HG03064 (cell line): ENCODE results near the gene SHISA8.

ENCODE experiments used
- ATAC-seq: cut with Tn5 transposase; IDR thresholded peaks from one replicate; pipeline ENCODE4 v1.9.1; 2021; ENCODE audit warnings: low read depth; ENCODE audit not compliant: unreplicated experiment

The SHISA8 gene

GRCh38 chr22:41915786-41916493 lies 1.1 kb upstream of the SHISA8 start:
- no peak for ATAC-seq

- ATAC-seq, result no peak
Measured at GRCh38 chr22:41914611-41915034, 251 bp downstream of the SHISA8 start.

DNA sequence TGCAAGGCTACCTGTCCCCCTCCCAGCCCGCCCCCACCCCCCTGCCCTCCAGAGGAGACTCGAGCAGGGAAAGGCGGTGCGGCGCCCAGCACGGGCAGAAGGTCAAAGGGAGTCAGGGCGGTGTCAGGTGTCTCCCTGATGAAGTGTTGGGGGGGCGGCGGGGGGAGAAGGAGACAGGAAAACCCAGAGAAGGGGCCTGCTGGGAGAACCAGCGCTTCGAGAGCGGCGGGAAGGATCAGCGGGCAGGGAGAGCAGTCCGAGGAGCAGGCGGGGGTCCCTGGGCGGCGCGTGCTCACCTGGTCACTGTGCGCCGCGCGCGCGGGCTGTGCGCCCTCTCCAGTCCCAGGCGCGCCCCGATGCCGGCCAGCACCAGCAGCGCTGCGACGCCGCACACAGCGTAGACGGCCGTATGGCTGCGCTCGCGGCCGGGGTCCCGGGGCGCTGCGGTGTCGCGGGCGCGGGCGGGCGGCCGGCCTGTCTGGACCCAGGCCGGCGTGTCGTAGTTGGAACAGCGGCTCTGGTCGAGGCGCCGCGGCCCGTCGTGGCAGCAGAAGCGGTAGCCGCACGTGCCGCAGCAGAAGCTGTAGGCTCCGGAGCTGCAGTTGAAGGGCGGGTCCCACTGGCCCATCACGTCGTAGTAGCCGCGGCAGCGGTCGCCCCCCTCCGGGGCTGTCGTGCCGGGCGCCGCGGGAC lies 886 bp downstream of the SHISA8 start:
- no peak for ATAC-seq

DNA sequence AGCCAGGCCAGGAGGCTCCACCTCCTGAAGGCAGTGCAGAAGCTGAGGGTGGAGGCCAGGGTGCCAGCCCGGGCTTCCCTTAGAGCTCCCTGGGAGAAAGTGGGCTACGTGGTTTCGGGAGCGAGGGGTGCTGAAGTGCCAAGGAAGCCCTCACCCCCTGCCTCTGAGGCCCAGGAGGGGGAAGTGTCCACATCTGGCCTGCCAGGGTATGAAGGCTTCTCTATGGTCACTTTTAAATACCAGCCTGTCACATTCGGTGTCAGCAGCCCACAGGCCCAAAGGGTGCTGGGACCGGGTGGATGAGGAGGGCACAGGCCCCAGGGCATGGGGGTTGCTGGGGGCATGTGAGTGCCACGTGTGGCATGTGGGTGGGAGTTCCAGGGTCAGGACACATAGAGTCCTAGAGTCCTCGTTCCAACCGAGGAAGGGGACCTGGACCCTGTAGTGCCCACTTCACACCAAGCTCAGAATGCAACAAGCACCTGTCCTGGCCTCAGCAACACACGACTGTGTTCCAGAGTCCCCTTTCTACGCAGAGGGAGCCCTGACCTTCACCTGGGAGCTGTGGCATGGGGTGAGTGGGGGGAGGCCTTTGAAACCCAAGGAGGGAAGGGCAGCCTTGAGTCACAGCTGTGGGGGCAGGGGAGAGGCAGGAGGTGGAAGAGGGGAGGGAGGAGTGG lies 1.7 kb downstream of the SHISA8 start:
- no peak for ATAC-seq

DNA sequence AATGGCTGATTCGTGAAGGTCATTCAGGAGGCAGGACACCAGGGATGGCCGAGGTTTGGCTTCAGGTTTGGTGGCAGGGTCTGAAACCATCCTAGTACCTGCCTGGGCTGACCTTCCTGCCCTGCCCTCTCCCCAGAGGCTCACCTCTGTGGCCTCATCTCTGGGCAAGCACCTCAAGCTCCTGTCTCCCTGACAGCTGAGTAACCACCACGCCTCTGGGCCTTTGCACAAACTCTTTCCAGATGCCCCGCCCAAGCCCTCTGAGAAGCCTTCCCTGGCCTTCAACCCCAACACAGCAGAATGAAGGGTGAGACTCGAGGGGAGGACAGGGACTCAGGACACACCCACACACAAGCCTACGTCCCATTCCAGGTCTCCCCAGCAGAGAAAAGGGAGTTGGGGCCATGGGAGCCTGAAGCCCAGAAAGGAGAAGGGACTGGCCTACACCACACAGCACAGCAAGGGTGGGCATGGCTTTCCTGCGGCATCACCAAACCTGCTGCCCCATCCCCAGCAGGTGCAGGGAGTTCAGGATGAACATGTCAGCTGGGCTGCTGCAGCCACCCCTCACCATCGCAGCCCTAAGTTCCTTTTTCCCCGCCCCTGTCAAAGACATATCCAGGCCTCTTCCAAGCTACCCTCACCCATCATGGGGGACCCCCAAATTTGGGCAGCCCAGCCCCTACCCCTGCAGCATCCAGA lies 2.4 kb downstream of the SHISA8 start:
- no peak for ATAC-seq

- ATAC-seq, result no peak
Measured at GRCh38 chr22:41911001-41911611, 3.8 kb downstream of the SHISA8 start.

GRCh38 chr22:41910050-41911000 lies 4.5 kb downstream of the SHISA8 start:
- no peak for ATAC-seq

- ATAC-seq, result no peak
Measured at GRCh38 chr22:41909310-41910049, 5.4 kb downstream of the SHISA8 start.

DNA sequence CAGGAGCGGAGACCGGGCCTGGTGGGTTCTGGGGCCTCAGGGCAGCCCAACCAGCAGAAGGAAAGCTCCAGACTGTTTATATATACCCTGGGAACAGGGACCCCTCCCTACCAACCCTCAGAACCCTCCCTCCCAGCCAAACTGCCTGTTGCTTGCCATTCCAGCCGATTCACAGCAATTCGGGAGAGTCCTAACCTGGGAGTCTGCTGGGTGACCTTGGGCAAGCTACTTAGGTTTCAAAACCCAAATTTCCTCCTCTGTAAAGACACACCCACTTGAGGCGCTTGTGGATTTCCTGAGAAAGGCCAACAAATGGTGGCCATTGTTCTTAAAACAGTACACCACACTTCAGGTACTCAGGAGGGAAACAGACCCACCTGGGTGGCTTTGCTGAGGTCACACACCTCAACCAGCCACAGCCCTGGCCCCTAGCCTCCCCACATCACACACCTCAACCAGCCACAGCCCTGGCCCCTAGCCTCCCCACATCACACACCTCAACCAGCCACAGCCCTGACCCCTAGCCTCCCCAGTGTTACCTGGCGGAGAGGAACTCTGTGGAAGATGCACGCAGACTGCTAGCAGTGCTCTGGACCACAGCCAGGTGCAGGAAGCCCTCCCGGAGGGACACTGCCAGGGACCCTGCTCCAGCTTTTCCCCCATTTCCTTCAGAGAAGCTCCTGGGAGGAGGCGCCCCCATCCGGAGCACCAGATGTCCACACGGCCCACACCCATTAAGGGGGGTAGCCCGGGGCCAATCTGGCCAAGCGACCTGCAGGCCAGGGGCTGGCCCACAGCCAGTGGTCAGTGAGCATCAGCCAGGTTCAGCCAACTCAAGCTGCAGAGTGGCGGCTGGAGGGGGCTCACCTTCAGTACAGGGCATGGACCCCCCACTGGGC lies 6.2 kb downstream of the SHISA8 start:
- ATAC-seq, result no peak

DNA sequence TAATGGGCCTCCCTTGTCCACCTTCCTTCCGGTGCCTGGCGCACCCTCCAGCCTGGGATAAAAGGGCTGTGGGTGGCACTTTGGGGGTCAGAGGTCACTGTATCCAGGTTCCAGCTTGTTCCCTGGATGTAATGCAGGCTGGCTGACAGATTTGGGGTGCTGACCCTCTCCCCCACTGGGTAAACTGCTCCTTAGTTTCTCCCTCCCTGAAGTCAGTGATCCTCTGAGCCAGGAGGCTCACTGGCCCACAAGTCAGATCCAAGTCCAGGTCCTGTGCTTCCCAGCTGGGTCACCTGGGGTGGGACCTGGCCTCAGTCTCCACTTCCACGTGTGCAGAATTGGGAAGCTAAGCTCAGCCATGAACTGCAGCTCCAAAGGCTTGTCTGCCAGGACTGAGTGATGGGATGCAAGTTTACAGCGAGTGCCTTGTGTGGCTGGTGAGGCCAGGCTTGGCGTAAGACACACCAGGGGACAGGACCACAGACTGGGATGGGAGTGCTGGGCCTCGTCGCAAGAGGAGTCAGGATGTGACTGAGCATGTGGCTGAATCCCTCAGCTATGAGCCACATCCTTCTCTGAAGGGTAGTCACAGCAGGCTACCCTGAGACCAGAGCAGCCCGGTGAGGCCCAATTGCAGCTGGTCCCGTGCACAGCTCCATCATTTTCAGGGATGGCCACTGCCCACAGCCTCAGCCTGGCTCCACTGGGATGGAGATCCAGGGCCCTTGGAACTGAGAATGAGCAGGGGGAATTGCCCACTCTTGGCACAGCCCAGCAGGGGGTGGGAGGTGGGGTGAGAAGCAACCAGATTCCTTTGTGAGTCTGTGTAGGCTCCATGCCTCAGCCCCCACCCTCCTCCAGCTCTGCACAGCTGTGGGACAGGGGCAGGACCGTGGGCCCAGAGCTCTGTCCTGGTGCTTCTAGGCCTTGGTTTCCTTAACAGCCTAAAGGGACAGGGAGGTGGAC lies 7.2 kb downstream of the SHISA8 start:
- no peak for ATAC-seq

GRCh38 chr22:41906822-41907221 lies 8.1 kb downstream of the SHISA8 start:
- no peak for ATAC-seq

- ATAC-seq, result no peak
Measured at GRCh38 chr22:41905411-41906202, 9.3 kb downstream of the SHISA8 start.

GRCh38 chr22:41904450-41905410 lies 10.1 kb downstream of the SHISA8 start:
- no peak for ATAC-seq

DNA sequence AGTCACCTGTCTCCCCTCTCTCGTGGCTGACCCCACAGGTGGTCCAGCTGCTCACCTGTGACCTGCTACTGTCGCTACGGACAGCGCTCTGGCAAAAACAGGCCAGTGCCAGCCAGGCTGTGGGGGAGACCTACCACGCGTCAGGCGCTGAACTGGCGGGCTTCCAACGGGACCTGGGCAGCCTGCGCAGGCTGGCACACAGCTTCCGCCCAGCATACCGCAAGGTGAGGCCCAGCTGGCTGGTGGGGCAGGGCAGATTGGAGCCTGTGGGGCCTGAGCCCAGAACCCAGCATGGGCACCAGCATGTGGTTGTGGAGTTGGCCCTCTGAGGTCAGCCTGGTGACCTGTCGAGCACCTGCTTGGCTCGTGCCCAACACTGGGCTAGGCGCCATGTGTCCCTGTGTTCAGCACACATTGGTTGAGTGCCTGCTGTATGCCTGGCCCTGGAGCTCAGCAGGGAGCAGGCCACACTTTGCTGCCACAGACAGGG lies 11.9 kb downstream of the SHISA8 start:
- no peak for ATAC-seq

- no peak for ATAC-seq
Measured at GRCh38 chr22:41902016-41902415, 12.9 kb downstream of the SHISA8 start.
